Aorta (tissue), 5 donors: Measurements from ENCODE around the gene ILF3. TPM values are rescaled to one million over a fixed set of nuclear protein-coding genes. Genes with fewer than 3 reads are reported as not detected.

Experiments
- ATAC-seq: fragments of 200-7000 bp; cut with Tn5 transposase; one replicate; pipeline ENCODE4 v1.9.1; 2022; ENCODE audit warnings: moderate library complexity; ENCODE audit not compliant: low FRiP score
- DNase-seq, 2 donors: peaks; one replicate each; pipeline ENCODE4 v3.0.0-alpha.2; 2020
- H3K27ac ChIP-seq, 2 donors: one replicate each; pipeline ENCODE4 v1.5.1; 2013; ENCODE audit warnings: low read length in 2 of 2, mild to moderate bottlenecking in 2 of 2, moderate library complexity in 2 of 2, control low read depth in 1 of 2, inconsistent platforms in 1 of 2, low read depth in 1 of 2
- H3K27me3 ChIP-seq, 2 donors: one replicate each; pipeline ENCODE4 v1.6.1; 2013; ENCODE audit warnings: control low read depth in 1 of 2, low read length in 1 of 2, mild to moderate bottlenecking in 1 of 2, moderate library complexity in 1 of 2; ENCODE audit not compliant: insufficient read depth in 2 of 2, control insufficient read depth in 1 of 2
- H3K36me3 ChIP-seq, 2 donors: one replicate each; pipeline ENCODE4 v1.6.1; 2013; ENCODE audit warnings: control low read depth in 1 of 2, low read length in 1 of 2, mild to moderate bottlenecking in 1 of 2; ENCODE audit not compliant: insufficient read depth in 2 of 2, control insufficient read depth in 1 of 2
- H3K4me1 ChIP-seq, 2 donors: one replicate each; pipeline ENCODE4 v1.6.1; 2013; ENCODE audit warnings: low read length in 2 of 2, control low read depth in 1 of 2, mild to moderate bottlenecking in 1 of 2, moderate library complexity in 1 of 2; ENCODE audit not compliant: insufficient read depth in 2 of 2, control insufficient read depth in 1 of 2
- H3K4me3 ChIP-seq, 2 donors: one replicate each; pipeline ENCODE4 v1.5.1; 2013; ENCODE audit warnings: low read length in 2 of 2, control low read depth in 1 of 2, mild to moderate bottlenecking in 1 of 2
- H3K9me3 ChIP-seq: one replicate; pipeline ENCODE4 v1.6.1; 2013; ENCODE audit warnings: mild to moderate bottlenecking, low read length; ENCODE audit not compliant: control insufficient read depth
- WGBS, 2 donors: extraction: QIAGEN DNeasy Blood & Tissue Kit; methylation state at CpG; one replicate each; pipeline ENCODE4 v1.1.7; 2013; 5-methylcytosine and 5-hydroxymethylcytosine counted together
- intact Hi-C, 2 donors: fragments of 100-400 bp; cut with DNase I; formaldehyde crosslinking; loops; one replicate each; pipeline versions ENCODE4 v1.14.2 to v1.15.0; 2022
- long read RNA-seq, 2 donors: library from polyadenylated mRNA; unstranded; transcript quantifications; one replicate each; pipeline ENCODE4 v2.0.0, GENCODE V29; 2020 to 2021
- polyA plus RNA-seq, 2 donors: library from polyadenylated mRNA; stranded (reverse); fragments of 200-250 nt; gene quantifications; one replicate each; pipeline ENCODE4 v1.2.3, GENCODE V29; 2013
- total RNA-seq, 2 donors: library from RNA; stranded (reverse); fragmentation: NEBNext Ultra II Directional; extraction: Animal tissue kit (Norgen Biotek cat#: 25700); gene quantifications; one replicate each; pipeline ENCODE4 v1.2.1, GENCODE V29; 2021
- donor health status: healthy with polysubstance abuse.
- donor health status: Bipolar disorder and iron deficiency.
- donor health status: DM: no; HTN: no; CAD: no.
- donor health status: DM: no; HTN: no; CAD: no.
- donor health status: DM: yes; HTN: yes; CAD: no.

Gene ILF3
- total RNA-seq (100 to 1,000 TPM; 168 to 190 TPM), polyA plus RNA-seq (100 to 1,000 TPM in 1 of 2 donors, 10 to 100 TPM in 1; 40.2 to 111 TPM)
- long read RNA-seq, donor 1, transcript ILF3-217 (18 exons, 2,622 nt) = major isoform, 8 of 320 reads
- long read RNA-seq, donor 1, partial matches to known transcripts = 275 of 320 reads
- long read RNA-seq, donor 1, other reads (novel, unspliced or antisense) = 33 of 320 reads
- long read RNA-seq, donor 2, transcript ILF3-221 (3 exons, 2,579 nt) = major isoform, 7 of 63 reads
- long read RNA-seq, donor 2, partial matches to known transcripts = 18 of 63 reads
- long read RNA-seq, donor 2, other reads (novel, unspliced or antisense) = 36 of 63 reads

DNA sequence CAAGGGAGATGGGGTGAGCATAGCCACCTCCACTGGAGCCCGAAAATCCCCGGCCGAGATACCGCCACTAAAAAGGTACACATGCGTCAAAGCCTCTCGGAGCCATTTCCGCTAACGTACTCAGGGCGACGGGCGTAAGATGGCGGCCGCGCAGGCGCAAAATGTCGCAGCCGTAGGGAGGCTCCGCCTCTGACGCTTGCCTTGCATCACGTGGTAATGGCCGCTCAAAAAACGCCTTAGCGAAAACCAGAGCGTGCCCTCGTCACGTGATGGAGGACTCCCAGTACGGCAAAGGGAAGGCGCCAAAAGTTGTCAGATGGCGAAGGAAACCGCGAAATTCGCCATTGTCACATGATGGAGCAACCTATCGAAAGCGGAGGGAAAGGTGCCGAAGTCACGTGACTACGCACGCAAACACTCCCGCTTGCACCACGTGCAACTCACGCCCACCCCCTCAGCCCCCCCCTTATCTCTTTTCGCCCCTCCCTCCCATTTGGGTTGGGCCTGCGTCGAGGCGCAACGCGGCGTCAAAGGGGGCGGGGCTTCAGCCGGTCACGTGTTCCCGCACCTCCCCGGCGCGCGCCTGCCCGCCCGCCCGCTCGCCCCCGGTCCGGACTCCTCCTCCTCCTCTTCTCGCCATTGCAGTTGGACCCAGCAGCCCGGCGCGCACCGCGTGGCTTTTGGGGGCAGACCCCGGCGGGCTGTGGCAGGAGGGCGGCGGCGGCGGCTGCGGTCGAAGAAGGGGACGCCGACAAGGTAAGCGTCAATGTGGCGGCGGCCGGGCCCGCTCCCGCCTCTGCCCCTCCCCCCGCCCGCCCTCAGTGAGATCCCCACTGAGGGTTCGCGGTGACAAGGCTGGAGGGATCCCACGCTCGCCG, at the start of gene ILF3:
TSS of gene ILF3 (plus strand) at position 615 of the 878 bp plus-strand sequence. CDS start 16,260 bp downstream, outside the sequence.
- Histone ChIP-seq H3K36me3 (no peaks in the 10 kb centered on the region), H3K4me3 (peak within 1 kb of the TSS; percentile 84 to 92), H3K4me1 (peaks cover 0 to 5% of the 10 kb centered on the region in 2 donors), H3K9me3 (no peaks in the 10 kb centered on the region), H3K27me3 (no peaks in the 10 kb centered on the region), H3K27ac (peak within 1 kb of the TSS; percentile 96 to 97)
- DNase-seq (peak; percentile 100), ATAC-seq (peak; percentile 97)
- intact Hi-C loops = no loop called here
- 1% methylated on average over 65 to 91 of the region's 91 CpGs for WGBS, 2 donors

DNA sequence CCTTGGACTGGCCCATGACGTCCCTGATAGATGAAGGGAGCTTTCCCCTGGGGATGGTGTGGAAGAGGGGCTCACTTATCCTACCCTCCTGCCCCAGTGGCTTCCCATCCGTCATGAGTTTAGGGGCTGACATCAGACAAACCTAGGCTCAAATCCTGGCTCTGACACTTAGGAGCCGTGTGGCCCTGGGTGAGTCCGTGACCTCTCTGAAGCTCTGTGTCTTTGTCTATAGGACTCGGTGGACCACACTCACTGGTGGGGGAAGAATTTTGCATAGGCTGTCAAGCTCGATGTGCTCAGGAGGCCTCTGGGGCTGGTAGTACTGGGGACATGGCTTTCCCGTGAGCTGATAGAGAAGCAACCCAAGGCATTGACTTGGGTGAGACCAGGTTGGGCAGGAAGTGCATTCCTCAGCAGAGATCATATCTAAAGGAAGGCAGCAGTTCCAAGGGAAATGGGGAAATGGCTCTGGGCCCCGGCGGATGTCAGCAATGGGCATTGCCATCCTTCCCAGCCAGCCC, 49.6 kb upstream of the ILF3 start:
- Histone ChIP-seq H3K27ac (peak overlapping the region; percentile 6 to 68), H3K27me3 (no peaks in the 10 kb centered on the region)
- WGBS, 2 donors = 78 to 80% methylated on average over 9 of the region's 9 CpGs

DNA sequence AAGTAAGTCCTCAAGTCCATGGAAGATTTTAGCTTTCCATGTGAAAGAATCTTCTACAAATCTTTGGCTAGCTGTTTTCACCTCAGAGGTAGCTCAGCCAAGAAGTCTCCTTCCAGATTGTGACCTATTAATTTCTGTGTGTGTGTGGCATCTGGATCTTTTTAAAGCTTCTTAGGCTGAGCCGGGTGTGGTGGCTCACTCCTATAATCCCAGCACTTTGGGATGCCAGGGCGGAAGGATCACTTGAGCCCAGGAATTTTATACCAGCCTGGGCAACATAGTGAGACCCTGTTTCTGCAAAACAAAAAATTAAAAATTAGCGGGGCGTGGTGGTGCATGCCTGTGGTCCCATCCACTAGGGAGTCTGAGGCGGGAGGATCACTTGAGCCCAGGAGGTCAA, 42.2 kb upstream of the ILF3 start:
- 71 to 75% methylated on average over 5 of the region's 5 CpGs for WGBS, 2 donors
- intact Hi-C loops = no loop called here
- peaks cover 0 to 4% of the 10 kb centered on the region in 2 donors for H3K4me1 ChIP-seq

More for the DNA sequence above, 49.6 kb upstream of the ILF3 start:
- intact Hi-C loops = no loop called here
- Histone ChIP-seq H3K4me3 (no peak overlapping the region), H3K4me1 (peaks cover 2 to 4% of the 10 kb centered on the region in 2 donors), H3K36me3 (no peaks in the 10 kb centered on the region), H3K9me3 (no peaks in the 10 kb centered on the region)
- ATAC-seq (no peak), DNase-seq (no peak)

DNA sequence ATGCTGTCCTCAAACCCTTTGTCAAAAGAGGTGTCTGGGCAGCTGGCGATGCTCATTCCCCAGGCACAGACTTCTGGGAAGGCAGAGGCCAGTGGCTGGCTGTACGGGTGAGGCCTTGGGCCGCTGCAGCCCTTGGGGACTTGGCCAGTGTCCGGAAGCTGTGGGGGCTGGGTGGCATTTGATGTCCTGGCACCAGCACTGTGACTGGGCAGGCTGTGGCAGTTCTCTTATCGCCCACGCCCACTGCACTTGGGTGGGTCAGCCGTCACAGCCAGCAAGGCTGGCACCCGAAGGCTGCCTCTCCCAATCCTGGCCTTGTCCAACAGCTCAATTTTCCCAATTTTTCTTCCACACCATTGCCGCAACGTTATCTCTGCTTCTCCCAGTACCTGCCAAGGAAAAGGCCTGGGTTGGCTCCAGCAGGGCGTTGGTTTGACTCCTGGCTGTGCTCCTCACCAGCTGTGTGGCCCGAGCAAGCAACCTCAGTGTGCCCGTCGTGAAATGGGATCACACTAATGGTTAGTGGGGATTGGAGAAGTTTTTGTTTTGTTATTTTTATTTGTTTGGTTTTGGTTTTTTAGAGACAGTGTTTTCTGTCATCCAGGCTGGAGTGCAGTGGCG, 41.5 kb upstream of the ILF3 start:
- intact Hi-C loops = no loop called here
- DNase-seq (peak; percentile 90 to 94), ATAC-seq (peak; percentile 90)
- no peak overlapping the region for H3K4me3 ChIP-seq
- peak overlapping the region in 1 of 2 donors; percentile 83 for H3K27ac ChIP-seq
- H3K9me3 ChIP-seq = no peaks in the 10 kb centered on the region
- H3K36me3 ChIP-seq = no peaks in the 10 kb centered on the region
- peaks cover 0 to 4% of the 10 kb centered on the region in 2 donors for H3K4me1 ChIP-seq
- no peaks in the 10 kb centered on the region for H3K27me3 ChIP-seq
- WGBS, 2 donors = 10 to 11% methylated on average over 15 of the region's 15 CpGs

More for the DNA sequence above, 42.2 kb upstream of the ILF3 start:
- H3K9me3 ChIP-seq = no peaks in the 10 kb centered on the region
- no peak for ATAC-seq
- no peaks in the 10 kb centered on the region for H3K36me3 ChIP-seq
- H3K27me3 ChIP-seq = no peaks in the 10 kb centered on the region
- peak overlapping the region in 1 of 2 donors; percentile 67 for H3K27ac ChIP-seq
- no peak overlapping the region for H3K4me3 ChIP-seq
- DNase-seq = no peak

DNA sequence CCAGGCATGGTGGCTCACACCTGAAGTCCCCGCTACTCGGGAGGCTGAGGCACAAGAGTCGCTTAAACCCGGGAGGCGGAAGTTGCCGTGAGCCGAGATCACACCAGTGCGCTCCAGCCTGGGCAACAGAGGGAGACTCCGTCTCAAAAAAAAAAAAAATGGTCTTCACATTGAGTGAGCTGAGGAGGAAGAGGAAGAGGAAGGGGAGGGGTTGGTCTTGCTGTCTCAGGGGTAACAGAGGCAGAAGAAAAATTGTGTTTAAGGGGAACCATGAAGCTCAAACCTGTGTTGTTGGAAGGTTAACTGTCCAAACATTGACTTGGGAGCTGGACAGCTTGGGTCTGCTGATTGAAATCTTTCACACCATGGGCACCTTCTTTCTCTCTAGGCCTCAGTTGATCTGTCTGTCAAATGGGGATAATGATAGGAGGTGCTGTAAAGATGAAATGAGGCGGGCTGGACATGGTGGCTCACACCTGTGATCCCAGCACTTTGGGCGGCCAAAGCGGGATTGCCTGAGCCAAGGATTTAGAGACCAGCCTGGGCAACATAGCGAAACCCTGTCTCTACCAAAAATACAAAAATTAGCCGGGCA, 38.6 kb upstream of the ILF3 start:
- WGBS, 2 donors = 94 to 95% methylated on average over 14 of the region's 14 CpGs
- no peak for DNase-seq
- Histone ChIP-seq H3K27ac (no peak overlapping the region), H3K4me1 (peaks cover 0 to 4% of the 10 kb centered on the region in 2 donors), H3K36me3 (no peaks in the 10 kb centered on the region), H3K4me3 (no peak overlapping the region), H3K9me3 (no peaks in the 10 kb centered on the region), H3K27me3 (no peaks in the 10 kb centered on the region)
- no peak for ATAC-seq
- intact Hi-C loops = no loop called here

DNA sequence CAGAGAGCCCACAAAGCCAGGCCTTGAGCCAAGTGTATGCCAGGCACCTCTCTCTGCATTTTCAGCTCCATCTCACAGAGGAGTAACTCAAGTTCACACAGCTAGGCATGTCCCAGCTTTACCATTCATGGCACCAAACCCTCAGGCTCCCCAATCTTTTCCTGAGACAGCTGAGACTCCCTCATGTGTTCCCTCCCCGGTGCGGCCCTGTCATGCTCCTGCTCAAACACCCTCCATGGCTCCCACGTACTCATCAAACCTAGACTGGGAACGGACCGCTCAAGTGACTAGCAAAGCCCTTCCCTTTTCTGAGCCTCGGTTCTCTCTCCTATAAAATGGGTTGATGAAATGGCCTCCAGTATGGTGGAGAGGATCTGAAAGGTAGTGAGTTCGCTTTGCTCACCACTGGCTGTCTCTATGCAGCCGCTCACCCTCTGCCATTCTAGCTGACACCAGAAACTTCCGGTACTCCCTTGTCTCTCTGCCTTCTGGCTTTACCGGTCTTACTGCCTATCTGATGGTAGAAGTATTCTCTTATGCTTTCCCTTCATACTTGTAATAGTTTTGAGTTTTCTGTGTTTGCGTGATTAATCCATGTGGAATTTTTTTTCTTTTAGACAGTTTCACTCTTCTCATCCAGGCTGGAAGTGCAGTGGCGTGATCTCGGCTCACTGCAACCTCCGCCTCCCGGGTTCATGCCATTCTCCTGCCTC, 36.6 kb upstream of the ILF3 start:
- no peaks in the 10 kb centered on the region for H3K36me3 ChIP-seq
- intact Hi-C loops = no loop called here
- no peaks in the 10 kb centered on the region for H3K4me1 ChIP-seq
- H3K9me3 ChIP-seq = no peaks in the 10 kb centered on the region
- WGBS, 2 donors = 58 to 62% methylated on average over 15 of the region's 15 CpGs
- peak overlapping the region in 1 of 2 donors; percentile 69 for H3K27ac ChIP-seq
- ATAC-seq (peak; percentile 45), DNase-seq (no peak)
- no peak overlapping the region for H3K4me3 ChIP-seq
- H3K27me3 ChIP-seq = no peaks in the 10 kb centered on the region

DNA sequence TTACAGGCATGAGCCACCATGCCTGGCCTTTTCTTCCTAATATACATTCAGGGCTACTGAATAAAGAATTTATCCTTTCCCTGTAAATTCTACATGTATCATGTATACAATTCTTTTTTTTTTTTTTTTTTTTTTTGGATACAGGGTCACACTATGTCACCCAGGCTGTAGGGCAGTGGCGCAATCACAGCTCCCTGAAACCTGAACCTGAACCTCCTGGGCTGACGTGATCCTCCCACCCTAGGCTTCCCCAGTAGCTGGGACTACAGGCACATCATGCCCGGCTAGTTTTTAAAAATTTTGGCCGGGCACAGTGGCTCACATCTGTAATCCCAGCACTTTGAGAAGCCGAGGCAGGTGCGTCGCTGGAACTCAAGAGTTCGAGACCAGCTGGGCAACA, 35.3 kb upstream of the ILF3 start:
- DNase-seq (no peak), ATAC-seq (no peak)
- H3K9me3 ChIP-seq = no peaks in the 10 kb centered on the region
- no peak overlapping the region for H3K4me3 ChIP-seq
- 95 to 96% methylated on average over 8 of the region's 8 CpGs for WGBS, 2 donors
- intact Hi-C loops = no loop called here
- H3K27ac ChIP-seq = no peak overlapping the region
- no peaks in the 10 kb centered on the region for H3K27me3 ChIP-seq
- no peaks in the 10 kb centered on the region for H3K4me1 ChIP-seq
- H3K36me3 ChIP-seq = no peaks in the 10 kb centered on the region

DNA sequence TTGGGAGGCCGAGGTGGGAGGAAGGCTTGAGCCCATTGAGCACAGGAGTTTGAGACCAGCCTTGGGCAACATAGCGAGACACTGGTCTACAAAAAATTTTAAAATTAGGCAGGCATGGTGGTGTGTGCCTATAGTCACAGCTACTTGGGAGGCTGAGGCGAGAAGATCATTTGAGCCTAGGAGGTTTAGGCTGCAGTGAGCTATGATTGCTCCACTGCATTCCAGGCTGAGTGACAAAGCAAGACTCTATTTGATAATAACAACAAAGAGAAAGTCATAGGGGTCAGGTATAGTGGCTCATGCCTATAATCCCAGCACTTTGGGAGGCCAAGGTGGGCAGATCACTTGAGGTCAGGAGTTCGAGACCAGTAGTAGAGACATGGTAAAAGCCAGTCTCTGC, 33.4 kb upstream of the ILF3 start:
- Histone ChIP-seq H3K9me3 (no peaks in the 10 kb centered on the region), H3K4me3 (no peak overlapping the region), H3K27me3 (no peaks in the 10 kb centered on the region), H3K4me1 (no peaks in the 10 kb centered on the region), H3K27ac (no peak overlapping the region), H3K36me3 (no peaks in the 10 kb centered on the region)
- ATAC-seq = no peak
- intact Hi-C loops = no loop called here
- 96 to 97% methylated on average over 4 of the region's 4 CpGs for WGBS, 2 donors
- no peak for DNase-seq
